H9 (cell line): Measurements from ENCODE around the gene TMEM190. TPM values are rescaled to one million over a fixed set of nuclear protein-coding genes. Genes with fewer than 3 reads are reported as not detected.

ENCODE experiments used
- DNase-seq: peaks from one replicate; pipeline ENCODE4 v3.0.0-alpha.2; 2017
- H2AFZ ChIP-seq: one replicate; pipeline ENCODE4 v1.6.1; 2013; ENCODE audit warnings: mild to moderate bottlenecking, low read length, control low read depth, moderate library complexity
- H2AK5ac ChIP-seq: 2 replicates; pipeline ENCODE4 v1.6.1; 2013; ENCODE audit warnings: low read length, control low read depth, mixed read lengths; ENCODE audit not compliant: insufficient read length
- H2BK120ac ChIP-seq: one replicate; pipeline ENCODE4 v1.6.1; 2013; ENCODE audit warnings: low read depth, mild to moderate bottlenecking, low read length, control low read depth, inconsistent platforms; ENCODE audit not compliant: poor library complexity, severe bottlenecking
- H2BK12ac ChIP-seq: 2 replicates; pipeline ENCODE4 v1.6.1; 2013; ENCODE audit warnings: low read length, control low read depth, mixed read lengths, low read depth; ENCODE audit not compliant: insufficient read length
- H2BK15ac ChIP-seq: 2 replicates; pipeline ENCODE4 v1.6.1; 2013; ENCODE audit warnings: low read depth, low read length, control low read depth
- H2BK20ac ChIP-seq: one replicate; pipeline ENCODE4 v1.6.1; 2013; ENCODE audit warnings: low read depth, mild to moderate bottlenecking, low read length, control low read depth, inconsistent platforms; ENCODE audit not compliant: poor library complexity, severe bottlenecking
- H2BK5ac ChIP-seq: 2 replicates; pipeline ENCODE4 v1.6.1; 2013; ENCODE audit warnings: low read length, control low read depth, mixed read lengths; ENCODE audit not compliant: insufficient read length
- H3K14ac ChIP-seq: 2 replicates; pipeline ENCODE4 v1.6.1; 2013; ENCODE audit warnings: low read length, control low read depth; ENCODE audit not compliant: insufficient read depth
- H3K18ac ChIP-seq: 2 replicates; pipeline ENCODE4 v1.6.1; 2013; ENCODE audit warnings: low read depth, mild to moderate bottlenecking, mixed read lengths, low read length, control low read depth; ENCODE audit not compliant: insufficient read length
- H3K23ac ChIP-seq: 2 replicates; pipeline ENCODE4 v1.6.1; 2013; ENCODE audit warnings: low read length, control low read depth, mixed read lengths, low read depth; ENCODE audit not compliant: insufficient read length
- H3K23me2 ChIP-seq: 2 replicates; pipeline ENCODE4 v1.6.1; 2013; ENCODE audit warnings: low read depth, mild to moderate bottlenecking, mixed read lengths, low read length, control low read depth; ENCODE audit not compliant: insufficient read length, poor library complexity, severe bottlenecking
- H3K27ac ChIP-seq: 2 replicates; pipeline ENCODE4 v1.5.1; 2013; ENCODE audit warnings: low read length, control low read depth, mixed read lengths, low read depth; ENCODE audit not compliant: insufficient read length
- H3K27me3 ChIP-seq: 2 replicates; pipeline ENCODE4 v1.6.1; 2013; ENCODE audit warnings: low read length, control low read depth, inconsistent platforms; ENCODE audit not compliant: insufficient read depth
- H3K4ac ChIP-seq: 2 replicates; pipeline ENCODE4 v1.6.1; 2013; ENCODE audit warnings: low read depth, mild to moderate bottlenecking, control low read depth, inconsistent platforms, low read length, moderate library complexity
- H3K4me1 ChIP-seq: 2 replicates; pipeline ENCODE4 v1.6.1; 2013; ENCODE audit warnings: low read length, control low read depth, inconsistent platforms; ENCODE audit not compliant: insufficient read depth
- H3K4me2 ChIP-seq: 2 replicates; pipeline ENCODE4 v1.6.1; 2013; ENCODE audit warnings: low read length, control low read depth, mixed read lengths; ENCODE audit not compliant: insufficient read length, insufficient read depth
- H3K56ac ChIP-seq: 2 replicates; pipeline ENCODE4 v1.6.1; 2013; ENCODE audit warnings: low read depth, mild to moderate bottlenecking, mixed read lengths, low read length, control low read depth; ENCODE audit not compliant: insufficient read length
- H3K79me1 ChIP-seq: 2 replicates; pipeline ENCODE4 v1.6.1; 2013; ENCODE audit warnings: low read depth, mild to moderate bottlenecking, moderate library complexity, low read length, control low read depth, inconsistent platforms; ENCODE audit not compliant: insufficient read depth, poor library complexity, severe bottlenecking
- H3K79me2 ChIP-seq: 2 replicates; pipeline ENCODE4 v1.6.1; 2013; ENCODE audit warnings: low read length, control low read depth, inconsistent platforms; ENCODE audit not compliant: insufficient read depth
- H3K9ac ChIP-seq: 2 replicates; pipeline ENCODE4 v1.6.1; 2013; ENCODE audit warnings: low read length, control low read depth, mixed read lengths; ENCODE audit not compliant: insufficient read length; ENCODE audit errors: extremely low read depth
- H3K9me3 ChIP-seq: one replicate; pipeline ENCODE4 v1.6.1; 2013; ENCODE audit warnings: low read depth, low read length, inconsistent platforms; ENCODE audit not compliant: control insufficient read depth
- H3T11ph ChIP-seq: one replicate; pipeline ENCODE4 v1.6.1; 2013; ENCODE audit warnings: mild to moderate bottlenecking, low read length, control low read depth, inconsistent platforms
- H4K20me1 ChIP-seq: one replicate; pipeline ENCODE4 v1.6.1; 2013; ENCODE audit not compliant: control insufficient read depth, insufficient read length, insufficient read depth
- H4K5ac ChIP-seq: 2 replicates; pipeline ENCODE4 v1.6.1; 2013; ENCODE audit warnings: low read depth, mild to moderate bottlenecking, mixed read lengths, low read length, control low read depth; ENCODE audit not compliant: insufficient read length
- H4K8ac ChIP-seq: replicated peaks from 2 replicates; pipeline ENCODE4 v1.6.1; 2013; ENCODE audit warnings: low read length, control low read depth, mixed read lengths, low read depth; ENCODE audit not compliant: insufficient read length
- H4K91ac ChIP-seq: 2 replicates; pipeline ENCODE4 v1.6.1; 2013; ENCODE audit warnings: low read depth, mild to moderate bottlenecking, moderate library complexity, mixed read lengths, low read length, control low read depth; ENCODE audit not compliant: insufficient read length
- H3K27ac Mint-ChIP-seq, 3 experiments: 2 replicates in 2 of 3; 3 replicates in 1 of 3; pipeline ENCODE4 v1.8.0; 2020 to 2021; ENCODE audit warnings: mixed read lengths in 3 of 3, mild to moderate bottlenecking in 1 of 3, moderate library complexity in 1 of 3
- H3K27me3 Mint-ChIP-seq: 2 replicates; pipeline ENCODE4 v1.8.0; 2021; ENCODE audit warnings: low read depth, mild to moderate bottlenecking, moderate library complexity, mixed read lengths
- H3K36me3 Mint-ChIP-seq, 3 experiments: 2 replicates in 2 of 3; 3 replicates in 1 of 3; pipeline ENCODE4 v1.8.0; 2020 to 2021; ENCODE audit warnings: low read depth in 3 of 3, mixed read lengths in 3 of 3; ENCODE audit not compliant: insufficient read depth in 1 of 3
- H3K4me1 Mint-ChIP-seq, 2 experiments: 2 replicates each; pipeline ENCODE4 v1.8.0; 2020; ENCODE audit warnings: mixed read lengths in 2 of 2
- H3K4me3 Mint-ChIP-seq, 2 experiments: 2 replicates in 1 of 2; 3 replicates in 1 of 2; pipeline ENCODE4 v1.8.0; 2020 to 2021; ENCODE audit warnings: mild to moderate bottlenecking in 2 of 2, mixed read lengths in 2 of 2, moderate library complexity in 1 of 2
- H3K9me3 Mint-ChIP-seq, 2 experiments: 2 replicates in 1 of 2; 3 replicates in 1 of 2; pipeline ENCODE4 v1.8.0; 2020; ENCODE audit warnings: mild to moderate bottlenecking in 2 of 2, mixed read lengths in 2 of 2, moderate library complexity in 1 of 2
- CTCF ChIP-seq: fragments of 200-600 bp; sonication (generic); conservative IDR thresholded peaks from 3 replicates; pipeline ENCODE4 v1.8.0; 2021; ENCODE audit warnings: antibody characterized with exemption, mild to moderate bottlenecking
- WGBS: extraction: QIAGEN DNeasy Blood & Tissue Kit; methylation state at CpG from one replicate; pipeline ENCODE4 v1.1.7; 2013; ENCODE audit warnings: missing lambda C conversion rate, low lambda C conversion rate, mixed read lengths; ENCODE audit not compliant: insufficient read length; ENCODE audit errors: extremely low coverage; 5-methylcytosine and 5-hydroxymethylcytosine counted together
- total RNA-seq: library from RNA; stranded (reverse); gene quantifications from 2 replicates; pipeline ENCODE4 v1.2.1, GENCODE V29; 2021

The TMEM190 gene
- total RNA-seq, 1 experiment from 2014 or later, result 1.5 TPM

- Histone ChIP-seq H2BK15ac (no peak overlapping the region), H3K9me3 (no peaks in the 10 kb centered on the region), H3K4me1 (peaks cover 2% of the 10 kb centered on the region; the same call in 1 of the 2 replicates), H3T11ph (no peak overlapping the region), H3K9ac (no peak overlapping the region), H2BK12ac (no peak overlapping the region), H3K27me3 (peaks cover 17% of the 10 kb centered on the region; the same call in 1 of the 2 replicates), H3K27ac (no peak overlapping the region), H2BK20ac (no peak overlapping the region), H2BK120ac (no peak overlapping the region), H3K56ac (no peak overlapping the region), H3K79me1 (no peaks in the 10 kb centered on the region), H3K4me2 (peak overlapping the region; percentile 65), H3K23me2 (peaks cover 9% of the 10 kb centered on the region), H4K8ac (no peak overlapping the region), H2AFZ (no peak overlapping the region), H4K5ac (no peak overlapping the region), H3K79me2 (no peaks in the 10 kb centered on the region), H4K20me1 (no peaks in the 10 kb centered on the region), H3K14ac (no peak overlapping the region; the same call in 1 of the 2 replicates), H3K18ac (no peak overlapping the region), H3K4ac (no peak overlapping the region), H3K23ac (no peak overlapping the region), H4K91ac (no peak overlapping the region), H2BK5ac (no peak overlapping the region), H2AK5ac (no peak overlapping the region)
- peaks cover 54 to 58% of the 10 kb centered on the region in 2 experiments for H3K4me1 Mint-ChIP-seq
- TF ChIP-seq CTCF, result no peak
- peaks cover 2 to 31% (median 6%) of the 10 kb centered on the region in 3 experiments; a peak in 5 of 7 replicates for H3K36me3 Mint-ChIP-seq
- H3K27me3 Mint-ChIP-seq, result peaks cover 75% of the 10 kb centered on the region
- H3K4me3 Mint-ChIP-seq, result peak overlapping the region; percentile 60 to 85
- no peak for DNase-seq
- no peaks in the 10 kb centered on the region; a peak in 1 of 5 replicates for H3K9me3 Mint-ChIP-seq
- WGBS, result no CpG with 5 or more reads among the region's 24 CpGs
- H3K27ac Mint-ChIP-seq, result no peak overlapping the region
Measured at GRCh38 chr19:55353356-55353802, 23.2 kb upstream of the TMEM190 start.
